WERI-Rb-1 (cell line): ENCODE results near the gene STAMBPL1.

Source experiments
- DNase-seq: peaks from one replicate; pipeline ENCODE4 v3.0.0-alpha.2; 2020
- H3K27ac ChIP-seq: fragments of 250-450 bp; sonication (Bioruptor Pico); 2 replicates; pipeline ENCODE4 v1.5.1; 2020; ENCODE audit warnings: mild to moderate bottlenecking, moderate library complexity
- H3K27me3 ChIP-seq: fragments of 250-450 bp; sonication (Bioruptor Pico); 2 replicates; pipeline ENCODE4 v1.5.1; 2021; ENCODE audit warnings: mild to moderate bottlenecking, low read depth, moderate library complexity; ENCODE audit not compliant: insufficient read depth, severe bottlenecking
- H3K36me3 ChIP-seq: fragments of 250-450 bp; sonication (Bioruptor Pico); 2 replicates; pipeline ENCODE4 v1.5.1; 2020; ENCODE audit warnings: mild to moderate bottlenecking, moderate library complexity
- H3K4me3 ChIP-seq: 2 replicates; pipeline ENCODE4 v1.5.1; 2011; ENCODE audit warnings: low read depth, mild to moderate bottlenecking, control low read depth, low read length
- H3K9me3 ChIP-seq: fragments of 250-450 bp; sonication (Bioruptor Pico); 2 replicates; pipeline ENCODE4 v1.5.1; 2021; ENCODE audit warnings: mild to moderate bottlenecking, moderate library complexity; ENCODE audit not compliant: severe bottlenecking
- CTCF ChIP-seq: IDR thresholded peaks from 2 replicates; pipeline ENCODE4 v1.5.1; 2011; ENCODE audit warnings: low read depth, mild to moderate bottlenecking, control low read depth, inconsistent platforms, low read length

Gene STAMBPL1

GRCh38 chr10:88920986-88921593 is 41.0 kb downstream of the STAMBPL1 start:
- Histone ChIP-seq H3K27me3 (no peaks in the 10 kb centered on the region), H3K36me3 (no peaks in the 10 kb centered on the region), H3K4me3 (no peak overlapping the region), H3K27ac (no peak overlapping the region), H3K9me3 (no peaks in the 10 kb centered on the region)
- no peak for TF ChIP-seq CTCF
- DNase-seq = no peak

- Histone ChIP-seq H3K27ac (no peak overlapping the region), H3K36me3 (no peaks in the 10 kb centered on the region), H3K9me3 (no peaks in the 10 kb centered on the region), H3K27me3 (no peaks in the 10 kb centered on the region), H3K4me3 (no peak overlapping the region)
- no peak for DNase-seq
- TF ChIP-seq CTCF = no peak
These were observed 42.0 kb downstream of the STAMBPL1 start for GRCh38 chr10:88922041-88922440.

GRCh38 chr10:88923520-88923919 is 43.5 kb downstream of the STAMBPL1 start:
- DNase-seq = no peak

GRCh38 chr10:88926566-88927415 is 46.7 kb downstream of the STAMBPL1 start:
- no peak for TF ChIP-seq CTCF
- no peaks in the 10 kb centered on the region for H3K9me3 ChIP-seq
- H3K27me3 ChIP-seq = no peaks in the 10 kb centered on the region
- H3K4me3 ChIP-seq = no peak overlapping the region
- no peaks in the 10 kb centered on the region for H3K36me3 ChIP-seq
- no peak for DNase-seq
- no peak overlapping the region for H3K27ac ChIP-seq

More at GRCh38 chr10:88923520-88923919, 43.5 kb downstream of the STAMBPL1 start:
- H3K4me3 ChIP-seq = no peak overlapping the region
- H3K9me3 ChIP-seq = no peaks in the 10 kb centered on the region
- H3K27me3 ChIP-seq = no peaks in the 10 kb centered on the region
- H3K36me3 ChIP-seq = no peaks in the 10 kb centered on the region
- no peak for TF ChIP-seq CTCF
- no peak overlapping the region for H3K27ac ChIP-seq

GRCh38 chr10:88927416-88927690 is 47.3 kb downstream of the STAMBPL1 start:
- no peak overlapping the region for H3K27ac ChIP-seq
- no peak for DNase-seq
- no peak overlapping the region for H3K4me3 ChIP-seq
- no peaks in the 10 kb centered on the region for H3K27me3 ChIP-seq
- H3K9me3 ChIP-seq = no peaks in the 10 kb centered on the region
- no peaks in the 10 kb centered on the region for H3K36me3 ChIP-seq
- TF ChIP-seq CTCF = no peak
